HG03460 (cell line): ENCODE results near the gene SIGLEC9.

ENCODE experiments used
- ATAC-seq: cut with Tn5 transposase; IDR thresholded peaks from one replicate; pipeline ENCODE4 v1.9.1; 2021; ENCODE audit not compliant: unreplicated experiment

Gene SIGLEC9

GRCh38 chr19:51124729-51125128, at the start of gene SIGLEC9:
SIGLEC9 (plus strand) TSS chr19:51124906; CDS start chr19:51124975, 69 bp downstream.
- ATAC-seq = no peak

- no peak for ATAC-seq
Measured at GRCh38 chr19:51075998-51076397, 48.7 kb upstream of the SIGLEC9 start.

- ATAC-seq = no peak
Measured at GRCh38 chr19:51076631-51077213, 48.0 kb upstream of the SIGLEC9 start.

GRCh38 chr19:51078104-51078503, 46.6 kb upstream of the SIGLEC9 start:
- ATAC-seq = no peak

- ATAC-seq = no peak
Measured at GRCh38 chr19:51078731-51079130, 46.0 kb upstream of the SIGLEC9 start.

GRCh38 chr19:51079481-51080110, 45.1 kb upstream of the SIGLEC9 start:
- no peak for ATAC-seq

- ATAC-seq = no peak
Measured at GRCh38 chr19:51081476-51081875, 43.2 kb upstream of the SIGLEC9 start.

- ATAC-seq = no peak
Measured at GRCh38 chr19:51082611-51083010, 42.1 kb upstream of the SIGLEC9 start, which contains the start of gene KLK14. KLK14 (minus strand) TSS chr19:51082887; CDS start chr19:51082614, 273 bp downstream.

GRCh38 chr19:51083181-51083580, 41.5 kb upstream of the SIGLEC9 start:
- ATAC-seq = no peak

GRCh38 chr19:51083783-51084182, 40.9 kb upstream of the SIGLEC9 start:
- no peak for ATAC-seq

- ATAC-seq = no peak
Measured at GRCh38 chr19:51084505-51084904, 40.2 kb upstream of the SIGLEC9 start.

GRCh38 chr19:51086153-51086850, 38.4 kb upstream of the SIGLEC9 start:
- no peak for ATAC-seq

GRCh38 chr19:51089786-51090185, 34.9 kb upstream of the SIGLEC9 start:
- ATAC-seq = no peak

GRCh38 chr19:51090471-51090870, 34.2 kb upstream of the SIGLEC9 start:
- ATAC-seq = no peak

GRCh38 chr19:51091126-51091525, 33.6 kb upstream of the SIGLEC9 start:
- no peak for ATAC-seq

GRCh38 chr19:51091895-51092873, 32.5 kb upstream of the SIGLEC9 start:
- no peak for ATAC-seq

- no peak for ATAC-seq
Measured at GRCh38 chr19:51093101-51093500, 31.6 kb upstream of the SIGLEC9 start.

GRCh38 chr19:51093510-51094345, 31.0 kb upstream of the SIGLEC9 start:
- no peak for ATAC-seq

GRCh38 chr19:51094696-51095279, 29.9 kb upstream of the SIGLEC9 start:
- ATAC-seq = no peak
